K562 (cell line): ENCODE results near the gene TMEM30A. TPM values are rescaled to one million over a fixed set of nuclear protein-coding genes. Genes with fewer than 3 reads are reported as not detected.

Experiments
- ATAC-seq: fragments of 200-7000 bp; cut with Tn5 transposase; 3 replicates; pipeline ENCODE4 v1.9.1; 2020; ENCODE audit warnings: moderate library complexity
- BruUV-seq: library from RNA; stranded (reverse); fragments of 400-500 nt; replicated peaks from 2 replicates; lab custom pipeline; 2021; lab: Mats Ljungman, UMichigan
- CTCF ChIA-PET: fragments of 300-600 bp; formaldehyde crosslinking; extraction: SDS; loops from one replicate; lab custom pipeline; 2021; ENCODE audit warnings: low intra/inter-chr PET ratio; lab: Yijun Ruan, JAX
- POLR2A ChIA-PET: fragments of 300-600, 350-650 bp; sonication (Branson Sonifier 250); formaldehyde crosslinking; extraction: SDS; loops from one replicate; lab custom pipeline; 2021; ENCODE audit warnings: antibody characterized with exemption, inconsistent platforms; lab: Yijun Ruan, JAX
- DNase-seq, 4 experiments: peaks; one replicate each; pipeline versions ENCODE4 v3.0.0 to v3.0.0-alpha.2; 2011 to 2018; ENCODE audit warnings: low spot score in 3 of 4, mixed read lengths in 3 of 4; ENCODE audit errors: extremely low read depth in 1 of 4
- FAIRE-seq: peaks from 2 replicates; lab custom pipeline; 2011; peaks lifted over from hg19 to GRCh38; lab: Jason Lieb, UNC
- H2AFZ ChIP-seq: 2 replicates; pipeline ENCODE4 v1.6.0; 2011; ENCODE audit warnings: low read depth, low read length, control low read depth, inconsistent platforms
- H3K27ac ChIP-seq: fragments of 200-600 bp; 3 replicates; pipeline ENCODE4 v1.8.0; 2011; ENCODE audit warnings: low read depth, mild to moderate bottlenecking, control low read depth, inconsistent platforms, low read length, moderate library complexity, mixed read lengths; ENCODE audit errors: extremely low read depth
- H3K27me3 ChIP-seq, 2 experiments: fragments of 300-600 bp in 1 of 2; 2 replicates in 1 of 2; 3 replicates in 1 of 2; pipeline versions ENCODE4 v1.6.0 to v1.8.0; 2011; ENCODE audit warnings: inconsistent platforms in 2 of 2, low read length in 2 of 2, mild to moderate bottlenecking in 1 of 2, mixed read lengths in 1 of 2, moderate library complexity in 1 of 2; ENCODE audit not compliant: control insufficient read depth in 2 of 2, insufficient read depth in 2 of 2
- H3K36me3 ChIP-seq: fragments of 300-600 bp; 3 replicates; pipeline ENCODE4 v1.8.0; 2011; ENCODE audit warnings: mild to moderate bottlenecking, low read length, inconsistent platforms; ENCODE audit not compliant: control insufficient read depth, insufficient read depth
- H3K4me1 ChIP-seq, 2 experiments: fragments of 200-600 bp in 1 of 2; replicated peaks in 1 of 2; 2 replicates in 1 of 2; 3 replicates in 1 of 2; pipeline versions ENCODE4 v1.5.1 to v1.8.0; 2011; ENCODE audit warnings: inconsistent platforms in 2 of 2, low read length in 2 of 2, mild to moderate bottlenecking in 1 of 2, mixed read lengths in 1 of 2, moderate library complexity in 1 of 2; ENCODE audit not compliant: control insufficient read depth in 2 of 2, insufficient read depth in 2 of 2
- H3K4me2 ChIP-seq: 2 replicates; pipeline ENCODE4 v1.6.1; 2011; ENCODE audit warnings: low read length, control low read depth, inconsistent platforms, mixed read lengths; ENCODE audit not compliant: insufficient read depth
- H3K4me3 ChIP-seq: fragments of 200-600 bp; sonication (generic), shearing (Covaris generic); 2 replicates; pipeline ENCODE4 v1.5.1; 2016; ENCODE audit warnings: control low read depth, inconsistent platforms
- H3K79me2 ChIP-seq: fragments of 200-600 bp; 3 replicates; pipeline ENCODE4 v1.8.0; 2011; ENCODE audit warnings: low read length, inconsistent platforms; ENCODE audit not compliant: control insufficient read depth, insufficient read depth
- H3K9ac ChIP-seq, 2 experiments: 2 replicates each; pipeline versions ENCODE4 v1.6.0 to v1.6.1; 2011; ENCODE audit warnings: low read depth in 2 of 2, low read length in 2 of 2, control low read depth in 1 of 2, inconsistent platforms in 1 of 2, mild to moderate bottlenecking in 1 of 2, mixed read lengths in 1 of 2; ENCODE audit not compliant: insufficient read depth in 1 of 2
- H3K9me1 ChIP-seq: one replicate; pipeline ENCODE4 v1.6.0; 2011; ENCODE audit warnings: inconsistent platforms, mild to moderate bottlenecking, low read length, moderate library complexity; ENCODE audit not compliant: control insufficient read depth, insufficient read depth
- H3K9me3 ChIP-seq: replicated peaks from 2 replicates; pipeline ENCODE4 v1.5.1; 2011; ENCODE audit warnings: low read depth, low read length, inconsistent platforms; ENCODE audit not compliant: control insufficient read depth, insufficient read depth
- H4K20me1 ChIP-seq: replicated peaks from 2 replicates; pipeline ENCODE4 v1.6.1; 2011; ENCODE audit warnings: low read length, inconsistent platforms, mixed read lengths; ENCODE audit not compliant: control insufficient read depth, insufficient read depth
- CBX5 ChIP-seq: IDR thresholded peaks from 2 replicates; pipeline ENCODE4 v1.6.1; 2014; ENCODE audit warnings: low read depth, borderline replicate concordance
- CCNT2 ChIP-seq: IDR thresholded peaks from 2 replicates; pipeline ENCODE4 v1.6.1; 2011; ENCODE audit warnings: borderline replicate concordance, low read depth, mild to moderate bottlenecking, moderate library complexity, mixed read lengths, low read length; ENCODE audit not compliant: insufficient read length; ENCODE audit errors: extremely low read depth
- HDAC1 ChIP-seq, 2 experiments: fragments of 450-650 bp; IDR thresholded peaks; 2 replicates each; pipeline ENCODE4 v1.6.1; 2016 to 2017; ENCODE audit warnings: inconsistent platforms in 1 of 2, mild to moderate bottlenecking in 1 of 2, moderate library complexity in 1 of 2
- MEF2D ChIP-seq: conservative IDR thresholded peaks from 2 replicates; pipeline ENCODE4 v1.6.1; 2016; ENCODE audit warnings: low read depth, missing genetic modification characterization, missing compliant biosample characterization
- NCOA2 ChIP-seq, 2 experiments: fragments of 450-650 bp; IDR thresholded peaks; 2 replicates each; pipeline ENCODE4 v1.6.1; 2018; ENCODE audit warnings: mild to moderate bottlenecking in 2 of 2, moderate library complexity in 1 of 2; ENCODE audit not compliant: partially characterized antibody in 2 of 2
- POLR3G ChIP-seq: IDR thresholded peaks from 2 replicates; pipeline ENCODE4 v1.6.1; 2011; ENCODE audit not compliant: insufficient read length, insufficient replicate concordance; ENCODE audit errors: extremely low read depth
- STAT5B ChIP-seq: fragments of 250-450 bp; sonication (Bioruptor Pico); IDR thresholded peaks from 2 replicates; pipeline ENCODE4 v1.8.0; 2021; ENCODE audit warnings: mild to moderate bottlenecking, inconsistent platforms
- TAF7 ChIP-seq: fragments of 450-650 bp; IDR thresholded peaks from 2 replicates; pipeline ENCODE4 v1.6.1; 2016; ENCODE audit warnings: missing genetic modification characterization, missing compliant biosample characterization
- WGBS: fragments of 100-300 bp; shearing (Covaris generic); methylation state at CpG from one replicate; pipeline ENCODE4 v1.1.6; 2016; ENCODE audit warnings: low coverage, mixed read lengths; ENCODE audit not compliant: insufficient coverage; ENCODE audit errors: missing lambda C conversion rate; 5-methylcytosine and 5-hydroxymethylcytosine counted together
- in situ Hi-C: fragments of 300-500 bp; cut with MboI; formaldehyde crosslinking; loops from 4 replicates; pipeline ENCODE4 v1.15.0; 2018; ENCODE audit warnings: inconsistent platforms, mixed read lengths
- intact Hi-C: fragments of 100-400 bp; cut with micrococcal nuclease; formaldehyde crosslinking; loops from 2 replicates; pipeline ENCODE4 v1.14.2; 2022
- polyA plus RNA-seq, 8 experiments: library from polyadenylated mRNA; depleted of rRNA in 4 of 8; stranded (reverse) in 5 of 8; unstranded in 3 of 8; fragments of >200 nt; fragmentation: Nextera tagmentation in 2 of 8; fragmentation: Illumina TruSeq in 1 of 8; extraction: Ambion mirVana in 2 of 8; extraction: Trizol in 1 of 8; gene quantifications; 2 replicates each; pipeline versions ENCODE4 v1.2.1 to v1.2.3, GENCODE V29; 2011 to 2014; ENCODE audit warnings: inconsistent platforms in 1 of 8, missing spikeins in 1 of 8
- total RNA-seq, 7 experiments: library from RNA; depleted of rRNA in 6 of 7; stranded (reverse); fragments of >200 nt in 6 of 7; fragmentation: Illumina TruSeq in 2 of 7; extraction: Trizol in 2 of 7; gene quantifications; 2 replicates each; pipeline versions ENCODE4 v1.2.1 to v1.2.3, GENCODE V29; 2011 to 2021; ENCODE audit warnings: low replicate concordance in 1 of 7
- TF ChIP-seq, protein P1 (sequence below): sonication (generic); formaldehyde crosslinking; IDR thresholded peaks from 2 replicates; pipeline ENCODE4 v1.8.1; 2023; ENCODE audit warnings: mild to moderate bottlenecking, missing genetic modification reagents
- TF ChIP-seq, protein P2 (sequence below): sonication (generic); formaldehyde crosslinking; IDR thresholded peaks from 2 replicates; pipeline ENCODE4 v1.8.0; 2022; ENCODE audit warnings: mild to moderate bottlenecking, missing genetic modification reagents
- TF ChIP-seq, protein P3 (sequence below): sonication (generic); formaldehyde crosslinking; IDR thresholded peaks from 2 replicates; pipeline ENCODE4 v1.8.1; 2023; ENCODE audit warnings: mild to moderate bottlenecking, missing genetic modification reagents
- TF ChIP-seq, protein P4 (sequence below), 3 experiments: IDR thresholded peaks in 2 of 3; conservative IDR thresholded peaks in 1 of 3; 2 replicates each; pipeline ENCODE4 v1.5.1; 2011 to 2012; ENCODE audit warnings: low read length in 3 of 3, mild to moderate bottlenecking in 3 of 3, control low read depth in 2 of 3, improper control_type of control experiment in 1 of 3, inconsistent platforms in 1 of 3, low read depth in 1 of 3, mixed read lengths in 1 of 3, moderate library complexity in 1 of 3; ENCODE audit not compliant: insufficient read depth in 2 of 3

TMEM30A gene
- total and polyA plus RNA-seq, 9 of the 15 experiments (the other 6 are each of a cell fraction or from before 2014, with no cell fraction given), result 6.5 to 31.2 (median 16.3) TPM

DNA sequence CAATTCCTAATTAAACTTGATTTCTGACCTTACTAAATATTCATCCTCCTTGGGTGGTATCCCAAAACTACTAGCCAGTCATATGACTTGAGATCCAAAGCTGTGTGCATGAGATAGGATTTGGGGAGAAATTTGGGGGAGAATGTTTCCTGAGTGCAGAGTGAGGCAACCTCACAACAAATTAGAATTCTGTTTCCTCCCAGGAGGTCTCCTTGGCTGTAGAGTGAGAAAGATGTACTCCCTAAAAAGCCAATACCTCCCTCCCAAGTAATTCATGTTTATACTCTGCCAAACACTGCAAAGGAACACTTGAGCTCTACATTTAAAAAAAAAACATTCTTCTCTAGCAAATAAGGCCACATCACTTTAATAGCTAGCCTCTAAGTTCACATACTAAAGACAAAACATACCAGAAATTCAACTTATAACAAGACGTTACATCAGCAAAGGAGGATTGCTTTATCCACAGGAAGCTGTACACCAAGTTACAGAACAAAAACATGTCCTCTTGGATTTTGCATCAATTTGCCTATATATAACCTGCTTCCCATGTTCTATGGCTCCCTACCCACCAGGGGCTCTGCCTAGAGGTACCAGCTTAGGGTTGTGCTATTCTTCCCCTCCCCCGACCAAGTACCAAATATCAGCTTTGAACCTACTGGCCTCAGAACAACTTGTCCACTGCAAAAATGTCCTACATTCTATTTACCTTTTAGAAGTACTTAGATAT lies 15.4 kb upstream of the TMEM30A start:
- no TSS peak for BruUV-seq
- no peaks in the 10 kb centered on the region for H3K9me1 ChIP-seq
- no peak for DNase-seq
- H3K4me1 ChIP-seq, result no peaks in the 10 kb centered on the region
- no peaks in the 10 kb centered on the region for H3K36me3 ChIP-seq
- no peaks in the 10 kb centered on the region for H4K20me1 ChIP-seq
- H3K9me3 ChIP-seq, result no peaks in the 10 kb centered on the region
- no peak for ATAC-seq
- H3K4me2 ChIP-seq, result no peak overlapping the region
- in situ Hi-C loops, result loop anchor here (10.0 kb wide), 1 partner anchor 205 kb away; no protein-coding TSS in a partner anchor
- FAIRE-seq, result no peak
- 0% methylated on average over 2 of the region's 2 CpGs for WGBS
- POLR2A ChIA-PET, result no interaction called here
- intact Hi-C loops, result loop anchor here (5.0 kb wide), 1 partner anchor 67 kb away; no protein-coding TSS in a partner anchor
- no peak overlapping the region for H3K27ac ChIP-seq
- H3K9ac ChIP-seq, result no peak overlapping the region
- H3K79me2 ChIP-seq, result no peaks in the 10 kb centered on the region
- no peak overlapping the region for H3K4me3 ChIP-seq
- no peak overlapping the region for H2AFZ ChIP-seq
- CTCF ChIA-PET, result no interaction called here
- H3K27me3 ChIP-seq, result peaks cover 0 to 2% of the 10 kb centered on the region in 2 experiments; a peak in 2 of 5 replicates
- TF ChIP-seq CBX5 (no peak), MEF2D (tag) (no peak), TAF7 (tag) (no peak), POLR3G (no peak), STAT5B (CRISPR knock-in tag) (no peak), NCOA2 (IDR thresholded peaks at IDR 0.05; ENCODE audit: partially characterized antibody in 2 of 2) (no peak), HDAC1 (IDR thresholded peaks at IDR 0.05) (no peak), CCNT2 (no peak)
- TF ChIP-seq, protein P1, sequence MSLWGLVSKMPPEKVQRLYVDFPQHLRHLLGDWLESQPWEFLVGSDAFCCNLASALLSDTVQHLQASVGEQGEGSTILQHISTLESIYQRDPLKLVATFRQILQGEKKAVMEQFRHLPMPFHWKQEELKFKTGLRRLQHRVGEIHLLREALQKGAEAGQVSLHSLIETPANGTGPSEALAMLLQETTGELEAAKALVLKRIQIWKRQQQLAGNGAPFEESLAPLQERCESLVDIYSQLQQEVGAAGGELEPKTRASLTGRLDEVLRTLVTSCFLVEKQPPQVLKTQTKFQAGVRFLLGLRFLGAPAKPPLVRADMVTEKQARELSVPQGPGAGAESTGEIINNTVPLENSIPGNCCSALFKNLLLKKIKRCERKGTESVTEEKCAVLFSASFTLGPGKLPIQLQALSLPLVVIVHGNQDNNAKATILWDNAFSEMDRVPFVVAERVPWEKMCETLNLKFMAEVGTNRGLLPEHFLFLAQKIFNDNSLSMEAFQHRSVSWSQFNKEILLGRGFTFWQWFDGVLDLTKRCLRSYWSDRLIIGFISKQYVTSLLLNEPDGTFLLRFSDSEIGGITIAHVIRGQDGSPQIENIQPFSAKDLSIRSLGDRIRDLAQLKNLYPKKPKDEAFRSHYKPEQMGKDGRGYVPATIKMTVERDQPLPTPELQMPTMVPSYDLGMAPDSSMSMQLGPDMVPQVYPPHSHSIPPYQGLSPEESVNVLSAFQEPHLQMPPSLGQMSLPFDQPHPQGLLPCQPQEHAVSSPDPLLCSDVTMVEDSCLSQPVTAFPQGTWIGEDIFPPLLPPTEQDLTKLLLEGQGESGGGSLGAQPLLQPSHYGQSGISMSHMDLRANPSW, result no peak
- TF ChIP-seq, protein P2, sequence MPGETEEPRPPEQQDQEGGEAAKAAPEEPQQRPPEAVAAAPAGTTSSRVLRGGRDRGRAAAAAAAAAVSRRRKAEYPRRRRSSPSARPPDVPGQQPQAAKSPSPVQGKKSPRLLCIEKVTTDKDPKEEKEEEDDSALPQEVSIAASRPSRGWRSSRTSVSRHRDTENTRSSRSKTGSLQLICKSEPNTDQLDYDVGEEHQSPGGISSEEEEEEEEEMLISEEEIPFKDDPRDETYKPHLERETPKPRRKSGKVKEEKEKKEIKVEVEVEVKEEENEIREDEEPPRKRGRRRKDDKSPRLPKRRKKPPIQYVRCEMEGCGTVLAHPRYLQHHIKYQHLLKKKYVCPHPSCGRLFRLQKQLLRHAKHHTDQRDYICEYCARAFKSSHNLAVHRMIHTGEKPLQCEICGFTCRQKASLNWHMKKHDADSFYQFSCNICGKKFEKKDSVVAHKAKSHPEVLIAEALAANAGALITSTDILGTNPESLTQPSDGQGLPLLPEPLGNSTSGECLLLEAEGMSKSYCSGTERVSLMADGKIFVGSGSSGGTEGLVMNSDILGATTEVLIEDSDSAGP (CRISPR knock-in tag), result no peak
- TF ChIP-seq, protein P3, sequence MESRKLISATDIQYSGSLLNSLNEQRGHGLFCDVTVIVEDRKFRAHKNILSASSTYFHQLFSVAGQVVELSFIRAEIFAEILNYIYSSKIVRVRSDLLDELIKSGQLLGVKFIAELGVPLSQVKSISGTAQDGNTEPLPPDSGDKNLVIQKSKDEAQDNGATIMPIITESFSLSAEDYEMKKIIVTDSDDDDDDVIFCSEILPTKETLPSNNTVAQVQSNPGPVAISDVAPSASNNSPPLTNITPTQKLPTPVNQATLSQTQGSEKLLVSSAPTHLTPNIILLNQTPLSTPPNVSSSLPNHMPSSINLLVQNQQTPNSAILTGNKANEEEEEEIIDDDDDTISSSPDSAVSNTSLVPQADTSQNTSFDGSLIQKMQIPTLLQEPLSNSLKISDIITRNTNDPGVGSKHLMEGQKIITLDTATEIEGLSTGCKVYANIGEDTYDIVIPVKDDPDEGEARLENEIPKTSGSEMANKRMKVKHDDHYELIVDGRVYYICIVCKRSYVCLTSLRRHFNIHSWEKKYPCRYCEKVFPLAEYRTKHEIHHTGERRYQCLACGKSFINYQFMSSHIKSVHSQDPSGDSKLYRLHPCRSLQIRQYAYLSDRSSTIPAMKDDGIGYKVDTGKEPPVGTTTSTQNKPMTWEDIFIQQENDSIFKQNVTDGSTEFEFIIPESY, result no peak
- TF ChIP-seq, protein P4, sequence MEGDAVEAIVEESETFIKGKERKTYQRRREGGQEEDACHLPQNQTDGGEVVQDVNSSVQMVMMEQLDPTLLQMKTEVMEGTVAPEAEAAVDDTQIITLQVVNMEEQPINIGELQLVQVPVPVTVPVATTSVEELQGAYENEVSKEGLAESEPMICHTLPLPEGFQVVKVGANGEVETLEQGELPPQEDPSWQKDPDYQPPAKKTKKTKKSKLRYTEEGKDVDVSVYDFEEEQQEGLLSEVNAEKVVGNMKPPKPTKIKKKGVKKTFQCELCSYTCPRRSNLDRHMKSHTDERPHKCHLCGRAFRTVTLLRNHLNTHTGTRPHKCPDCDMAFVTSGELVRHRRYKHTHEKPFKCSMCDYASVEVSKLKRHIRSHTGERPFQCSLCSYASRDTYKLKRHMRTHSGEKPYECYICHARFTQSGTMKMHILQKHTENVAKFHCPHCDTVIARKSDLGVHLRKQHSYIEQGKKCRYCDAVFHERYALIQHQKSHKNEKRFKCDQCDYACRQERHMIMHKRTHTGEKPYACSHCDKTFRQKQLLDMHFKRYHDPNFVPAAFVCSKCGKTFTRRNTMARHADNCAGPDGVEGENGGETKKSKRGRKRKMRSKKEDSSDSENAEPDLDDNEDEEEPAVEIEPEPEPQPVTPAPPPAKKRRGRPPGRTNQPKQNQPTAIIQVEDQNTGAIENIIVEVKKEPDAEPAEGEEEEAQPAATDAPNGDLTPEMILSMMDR (IDR thresholded peaks at IDR 0.05 in 2 of 3, conservative IDR thresholded peaks at IDR 0.05 in 1 of 3; ENCODE audit: insufficient read depth in 2 of 3, low read depth in 1 of 3, low read length in 3 of 3), result no peak
